EH (cell line): ENCODE data around the gene C11orf91.
"Not testable (repeated sequence)": the region's sequence is repeated elsewhere in the genome, so short reads cannot be mapped to it uniquely, and the experiment has no call there.

Experiments
- DNase-seq: peaks from one replicate; pipeline ENCODE4 v3.0.0-alpha.2; 2015; ENCODE audit warnings: low read depth

C11orf91 gene

DNA sequence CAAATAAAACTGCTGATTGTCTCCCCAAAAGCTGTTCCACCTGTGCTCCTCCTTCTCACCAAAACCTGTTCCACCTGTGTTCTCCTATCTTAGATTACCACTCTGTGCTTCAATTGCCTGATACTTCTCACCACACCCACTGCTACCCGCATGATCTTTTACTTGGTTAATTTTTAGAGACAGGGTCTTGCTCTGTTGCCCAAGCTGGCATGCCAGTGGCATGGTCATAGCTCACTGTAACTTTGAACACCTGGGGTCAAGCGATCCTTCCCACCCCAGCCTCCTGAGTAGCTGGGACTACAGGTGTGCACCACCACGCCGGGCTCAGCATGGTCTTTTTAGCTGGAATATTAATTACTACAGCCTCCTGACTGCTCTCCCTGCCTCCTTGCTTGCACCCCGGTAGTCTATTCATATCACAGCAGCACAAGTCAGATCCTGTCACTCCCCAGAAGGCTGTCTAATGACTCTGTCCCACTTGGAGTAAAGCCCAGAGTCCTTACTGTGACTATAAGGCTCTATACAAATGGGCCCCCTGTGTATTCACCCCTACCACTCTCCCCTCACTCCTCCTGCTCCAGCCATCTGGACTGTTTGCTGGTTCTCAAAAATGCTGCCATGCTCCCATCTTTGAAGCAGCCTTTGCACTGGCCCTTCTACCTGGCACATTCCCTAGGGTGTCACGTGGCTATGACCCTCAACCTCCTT lies 3.5 kb downstream of the C11orf91 start:
- no peak for DNase-seq

DNA sequence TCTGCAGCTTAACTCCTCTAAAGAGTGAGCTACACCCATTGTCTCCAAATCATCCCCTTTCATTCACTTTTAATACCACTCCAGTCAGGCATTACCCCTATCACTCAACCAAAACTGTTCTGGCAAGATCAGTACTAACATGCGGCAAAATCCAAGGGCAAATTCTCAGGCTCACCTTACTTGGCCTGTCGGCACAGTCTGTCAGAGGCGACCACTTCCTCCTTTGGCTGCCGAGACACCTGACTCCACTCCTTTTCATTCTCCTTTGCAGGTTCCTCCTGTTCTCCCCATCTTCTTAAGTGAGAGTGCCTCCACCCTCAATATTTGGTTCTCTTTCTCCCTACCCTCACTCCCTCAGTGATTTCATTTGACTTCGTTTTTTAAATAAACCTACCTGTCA lies 4.2 kb downstream of the C11orf91 start:
- DNase-seq: no peak

DNA sequence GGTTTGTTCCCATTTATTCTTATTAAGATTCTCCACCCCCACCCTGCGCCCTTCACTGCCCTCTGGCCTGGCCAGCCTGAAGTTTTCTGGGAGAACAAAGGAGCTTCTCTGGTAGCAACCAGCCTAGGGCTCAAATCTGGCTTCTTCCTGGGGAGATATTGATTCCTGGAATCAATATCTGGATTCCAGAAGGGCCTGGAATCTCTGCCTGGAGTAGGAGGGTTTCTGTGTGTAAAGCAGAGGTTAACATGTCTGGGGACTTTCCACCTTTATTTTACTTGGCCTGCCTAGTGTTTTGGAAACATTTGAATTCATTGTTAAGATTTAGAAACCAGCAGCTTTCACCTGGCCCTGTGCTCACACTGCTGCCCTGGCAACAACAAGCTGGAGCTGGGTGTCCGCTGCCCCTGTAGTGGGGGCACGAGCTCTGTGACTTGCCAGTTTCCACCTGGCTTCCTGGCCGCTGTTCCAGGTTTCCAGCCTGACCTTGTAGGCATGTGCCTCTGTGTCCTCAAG lies 5.5 kb downstream of the C11orf91 start:
- DNase-seq: no peak

DNA sequence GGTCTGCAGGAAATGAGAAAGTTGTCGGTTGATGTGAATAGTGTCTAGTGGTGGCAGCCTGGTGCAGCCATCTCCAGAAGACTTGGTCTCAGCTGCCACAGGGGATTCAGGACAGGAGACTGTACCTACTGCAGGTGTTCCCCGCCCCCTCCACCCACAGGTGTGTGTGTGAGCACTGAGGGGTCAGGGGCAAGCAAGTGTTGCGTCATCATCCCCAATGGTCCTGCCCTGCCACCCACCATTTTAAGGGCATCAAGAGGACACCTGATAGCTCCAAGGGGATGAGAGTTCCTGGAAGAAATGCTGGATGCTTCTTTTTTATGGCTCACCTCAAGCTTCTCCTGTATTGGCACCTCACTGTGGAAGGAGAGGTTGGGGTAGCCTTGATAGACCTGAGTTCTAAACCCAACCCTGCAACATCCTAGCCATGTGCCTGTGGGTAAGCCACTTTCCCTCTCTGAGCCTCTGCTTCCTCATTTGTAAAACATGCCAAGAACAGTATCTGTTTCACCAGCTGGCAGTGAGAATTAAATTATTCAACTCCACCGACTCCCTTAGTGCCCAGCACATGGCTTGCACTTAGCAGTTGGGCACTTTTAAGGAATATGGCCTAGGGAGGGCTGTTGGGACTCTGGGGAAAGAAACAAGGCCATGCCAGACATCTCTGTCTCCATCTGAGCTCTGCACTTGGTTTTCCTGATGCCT lies 6.1 kb downstream of the C11orf91 start:
- DNase-seq: no peak

DNA sequence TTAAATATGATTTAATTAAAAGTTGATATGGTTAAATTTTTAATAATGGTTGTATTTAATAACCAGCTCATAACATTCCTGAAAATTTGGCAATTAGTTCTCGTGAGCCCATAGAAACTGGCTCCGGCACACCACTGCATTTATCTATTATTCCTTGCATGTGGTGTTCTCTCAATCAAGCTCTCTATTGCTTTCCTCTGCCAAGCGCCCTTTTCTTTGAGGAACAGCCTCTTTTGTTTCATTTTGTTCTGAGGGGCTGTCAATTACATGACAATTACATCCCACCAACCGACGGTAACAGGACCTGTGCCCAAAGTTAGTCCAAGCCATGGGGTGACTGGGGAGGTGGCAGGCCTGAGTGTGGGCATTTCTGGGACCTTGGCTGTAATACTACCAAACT lies 8.1 kb downstream of the C11orf91 start:
- DNase-seq: no peak

DNA sequence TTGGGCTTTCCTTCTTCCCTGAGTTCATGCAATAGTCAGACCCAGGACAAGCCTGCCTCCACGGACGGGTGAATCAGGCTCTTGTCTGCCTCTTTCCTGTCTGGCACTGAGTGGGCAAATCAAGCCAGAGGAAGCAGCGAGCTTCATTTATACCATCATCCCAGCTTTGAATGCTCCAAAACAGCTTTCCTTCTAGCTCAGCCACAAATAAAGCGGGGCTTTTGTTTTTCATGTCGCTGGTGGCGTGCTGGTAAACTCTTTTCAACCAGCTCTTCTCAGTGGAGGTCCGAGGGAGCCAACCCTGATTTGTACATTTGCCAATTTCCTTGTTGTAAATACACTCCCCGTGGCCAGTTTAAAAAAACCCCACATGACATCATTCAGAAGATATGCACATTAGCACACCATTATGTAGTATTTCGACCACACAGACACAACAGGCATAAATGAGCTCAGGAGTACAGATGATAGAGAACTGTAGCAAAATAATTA lies 8.6 kb downstream of the C11orf91 start:
- DNase-seq: peak; percentile 99

DNA sequence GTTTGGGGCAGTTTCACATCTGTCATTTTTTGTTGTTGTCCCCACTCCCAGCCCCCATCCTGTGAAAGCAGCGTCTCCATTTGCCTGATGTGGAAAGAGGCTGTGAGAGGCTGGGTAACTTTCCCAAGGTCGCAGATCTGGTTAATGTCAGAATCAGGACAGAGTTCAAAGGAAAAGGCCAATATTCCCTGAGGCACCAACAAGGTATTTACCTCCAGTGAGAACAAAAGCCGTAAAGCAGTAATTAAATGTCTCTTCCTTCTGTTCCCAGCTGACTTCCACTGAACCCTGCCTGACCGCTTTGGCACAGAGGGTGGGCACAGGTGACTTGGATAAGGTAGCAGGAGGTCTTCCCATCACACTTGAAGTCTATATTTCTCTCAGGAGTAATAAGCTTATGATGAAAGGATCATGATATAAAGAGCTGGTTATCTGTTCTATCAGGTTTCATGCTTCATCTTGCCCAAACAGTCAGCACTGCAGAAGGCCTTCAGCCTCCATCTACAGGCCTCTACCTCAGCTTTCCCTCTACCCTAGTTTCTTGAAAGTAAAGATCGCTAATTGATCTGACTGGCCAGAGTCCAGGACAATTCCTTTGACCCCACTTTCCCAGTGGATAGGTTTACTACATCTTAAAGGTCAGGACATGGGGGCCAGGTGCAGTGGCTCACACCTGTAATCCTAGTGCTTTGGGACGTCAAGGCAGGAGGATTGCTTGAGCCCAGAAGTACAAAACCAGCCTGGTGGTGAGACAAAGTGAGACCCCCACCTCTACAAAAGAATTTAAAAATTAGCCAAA lies 9.4 kb downstream of the C11orf91 start:
- no peak for DNase-seq

DNA sequence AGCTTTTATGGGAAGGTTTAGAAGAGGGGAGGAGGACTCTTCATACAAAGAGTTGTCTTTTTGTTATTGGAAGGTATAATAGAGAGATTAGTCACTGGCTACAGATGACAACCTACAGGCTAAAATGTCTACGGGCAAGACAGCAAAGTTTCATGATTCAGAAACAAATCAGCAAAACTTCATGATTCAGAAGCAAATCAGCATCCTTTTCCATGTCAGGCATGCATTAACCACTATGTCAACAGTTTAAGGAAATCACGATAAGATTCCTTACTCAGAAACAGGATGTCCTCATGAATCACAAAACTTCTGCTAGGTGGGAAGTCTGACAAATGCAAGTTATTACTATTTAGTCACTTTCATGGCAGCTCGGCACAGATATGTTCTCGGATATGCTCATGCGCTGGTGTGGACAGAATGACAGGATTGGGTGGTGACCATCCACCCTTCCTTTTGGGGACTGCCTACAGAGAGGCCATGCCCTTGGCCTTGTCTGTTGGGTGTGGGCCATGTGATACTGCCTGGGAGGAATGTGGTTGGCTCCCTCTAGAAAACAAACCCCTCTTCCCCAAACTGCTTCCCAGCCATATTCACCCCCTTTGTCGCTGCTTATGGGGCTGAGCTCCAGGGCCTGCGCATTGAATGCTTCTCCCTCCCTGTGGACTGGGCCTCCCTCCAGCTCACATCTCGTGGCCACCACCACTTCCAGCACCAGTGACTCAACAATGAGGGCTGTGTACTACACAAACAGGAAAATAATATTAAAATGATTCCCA lies 10.1 kb downstream of the C11orf91 start:
- DNase-seq: peak; percentile 100

DNA sequence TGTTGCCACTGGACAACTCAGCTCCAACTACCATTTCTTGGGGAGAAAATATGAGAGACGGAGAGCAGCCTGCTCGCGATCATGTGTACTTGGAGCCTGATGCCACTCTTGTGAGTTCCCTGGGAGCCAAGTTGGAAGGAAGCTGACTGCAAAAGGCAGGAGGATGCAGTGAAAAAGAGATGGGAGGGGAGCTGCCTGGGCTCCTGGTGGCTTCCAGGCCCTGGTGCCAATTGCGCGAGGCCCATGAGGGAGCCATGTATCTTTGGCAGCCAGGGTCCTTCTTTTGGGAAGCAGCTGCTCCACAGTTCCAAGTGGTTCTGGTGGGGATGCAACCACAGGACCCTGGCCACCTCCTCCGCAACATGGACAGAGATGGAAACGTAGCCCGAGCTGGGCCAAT lies 11.1 kb downstream of the C11orf91 start:
- DNase-seq: no peak

DNA sequence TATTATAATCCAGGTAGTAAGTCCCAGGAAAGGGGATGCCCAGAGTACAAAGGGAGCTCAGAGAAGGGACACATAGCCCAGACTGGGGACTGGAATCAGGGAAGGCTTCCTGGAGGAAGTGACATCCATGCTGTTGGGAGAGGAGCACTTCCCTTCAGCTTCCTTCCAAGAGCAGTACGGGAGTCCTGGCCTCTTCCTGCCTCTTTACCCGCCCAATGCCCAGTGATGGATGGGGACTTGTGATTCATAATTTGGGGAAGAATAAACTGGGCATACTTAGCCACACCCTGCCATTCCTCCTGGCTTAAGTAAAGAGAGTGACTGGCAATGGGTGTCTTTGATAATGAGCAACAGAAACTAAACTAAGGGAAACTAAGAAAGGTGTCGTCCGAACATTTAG lies 11.5 kb downstream of the C11orf91 start:
- peak; percentile 44 for DNase-seq

DNA sequence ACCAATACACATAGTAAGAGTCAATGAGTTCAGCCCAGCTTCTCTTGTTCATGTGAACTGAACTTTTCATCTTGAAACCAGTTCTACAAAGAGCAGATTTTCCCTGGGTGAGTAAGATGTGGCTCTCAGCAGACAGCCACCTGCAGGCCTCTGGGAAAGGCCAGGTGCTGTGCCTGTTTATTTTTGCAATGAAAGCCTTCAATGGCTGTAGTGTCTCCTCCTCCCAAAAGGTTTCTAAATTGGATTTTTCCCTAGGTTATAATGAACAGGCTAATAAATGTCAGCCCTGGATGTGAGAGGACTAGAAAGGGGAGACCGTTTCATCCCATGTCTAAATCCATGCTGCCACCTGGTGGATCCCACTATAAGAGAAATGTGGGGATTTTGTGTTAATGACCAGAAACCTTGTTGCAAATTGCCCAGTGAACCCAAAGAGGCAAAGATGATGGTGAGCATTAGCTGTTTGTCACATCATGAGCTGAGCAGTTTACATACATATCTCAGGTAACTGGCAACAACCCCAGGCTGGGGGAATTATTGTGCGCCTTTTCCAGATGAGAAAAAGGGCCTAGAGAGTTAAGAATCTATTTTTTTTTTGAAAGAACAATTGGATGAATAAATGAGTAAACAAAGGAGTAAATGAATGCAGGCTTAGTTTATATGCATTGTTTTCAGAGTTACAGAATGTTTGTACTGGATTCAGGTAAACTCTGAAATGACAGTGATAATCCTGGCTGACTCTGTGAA lies 12.7 kb downstream of the C11orf91 start:
- peak; percentile 82 for DNase-seq

DNA sequence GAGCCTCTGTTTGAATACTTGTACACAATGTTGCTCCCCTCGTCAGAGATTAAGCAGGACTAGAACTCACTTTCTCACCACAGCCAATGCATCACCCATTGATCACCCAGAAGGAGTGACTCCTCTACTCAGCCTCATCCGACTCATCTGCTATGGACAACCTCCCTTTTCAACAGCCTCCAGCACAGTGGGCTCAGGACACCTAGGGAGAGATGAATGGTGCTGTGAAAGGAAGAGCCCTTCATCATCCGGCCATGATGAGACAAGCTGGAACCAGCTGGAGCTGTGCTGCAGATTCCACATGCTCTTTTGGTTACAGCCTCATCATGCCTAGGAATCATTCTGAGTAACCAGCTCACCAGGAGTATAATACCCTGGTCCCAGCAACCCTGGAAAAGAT lies 15.5 kb downstream of the C11orf91 start:
- peak; percentile 29 for DNase-seq

DNA sequence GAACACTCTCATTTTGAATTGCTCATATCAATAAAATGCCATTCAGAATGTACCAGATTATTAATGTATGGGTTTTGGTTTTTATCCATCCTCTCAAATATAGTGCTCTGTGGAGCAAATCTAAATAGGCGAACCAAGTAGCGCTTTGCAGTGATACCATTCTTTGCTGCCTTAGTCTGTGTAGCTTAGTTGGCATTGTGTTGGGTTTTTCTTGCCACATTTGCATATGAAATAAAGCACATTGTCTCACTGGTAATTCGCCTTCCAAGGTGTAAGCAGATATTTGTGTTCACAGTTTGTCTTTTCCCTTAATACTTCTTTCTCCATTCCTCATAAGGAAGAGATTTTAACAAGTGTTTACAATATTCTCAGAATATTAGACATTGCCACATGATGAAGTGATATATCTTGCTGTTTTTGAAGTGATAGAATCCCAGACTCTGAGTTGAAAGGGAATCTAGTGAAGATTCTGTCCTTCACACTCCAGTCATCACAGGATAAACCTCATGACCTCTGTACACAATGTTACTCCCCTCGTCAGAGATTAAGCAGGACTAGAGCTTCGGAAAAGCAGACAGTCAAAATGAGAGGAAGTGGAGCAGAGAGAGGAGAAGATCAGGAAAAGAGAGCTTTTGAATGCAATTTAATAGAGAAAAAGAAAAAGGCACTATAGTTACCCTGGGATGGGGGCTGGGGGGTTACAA lies 16.5 kb downstream of the C11orf91 start:
- DNase-seq: no peak

DNA sequence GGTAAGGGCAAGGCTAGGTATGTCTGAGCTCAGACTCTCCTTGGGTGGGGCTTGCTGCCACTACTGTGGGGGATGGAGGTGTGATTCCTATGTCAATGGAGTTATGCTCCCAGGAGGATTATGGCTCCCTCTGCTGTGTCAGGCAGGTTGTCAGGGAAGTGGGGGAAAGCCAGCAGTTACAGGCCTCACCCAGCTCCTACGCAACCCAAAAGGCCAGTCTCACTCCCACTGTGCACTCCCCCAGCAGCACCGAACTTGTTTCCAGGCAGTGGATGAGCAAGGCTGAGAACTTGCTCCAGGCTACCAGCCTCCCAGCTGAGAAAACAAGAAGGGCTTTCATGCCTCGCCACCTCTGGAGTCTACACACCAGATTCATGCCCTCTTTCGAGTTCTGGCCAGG lies 18.2 kb downstream of the C11orf91 start:
- DNase-seq: peak; percentile 64

DNA sequence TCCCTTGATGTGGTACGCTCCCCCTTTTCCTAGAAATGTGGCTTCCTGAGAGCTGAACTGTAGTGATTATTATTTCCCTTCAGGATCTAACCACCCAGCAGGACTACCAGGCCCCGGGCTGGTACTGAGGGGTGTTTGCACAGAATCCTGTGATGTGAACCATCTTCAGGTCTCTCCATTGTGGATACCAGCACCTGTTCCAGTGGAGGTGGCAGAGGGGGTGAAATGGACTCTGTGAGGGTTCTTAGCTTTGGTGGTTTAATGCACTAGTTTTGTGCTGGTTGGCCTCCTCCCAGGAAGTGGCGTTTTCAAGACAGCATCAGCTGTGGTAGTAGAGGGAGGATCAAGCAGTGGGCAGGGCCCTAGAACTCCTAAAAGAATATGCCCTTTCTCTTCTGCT lies 18.6 kb downstream of the C11orf91 start:
- no peak for DNase-seq

DNA sequence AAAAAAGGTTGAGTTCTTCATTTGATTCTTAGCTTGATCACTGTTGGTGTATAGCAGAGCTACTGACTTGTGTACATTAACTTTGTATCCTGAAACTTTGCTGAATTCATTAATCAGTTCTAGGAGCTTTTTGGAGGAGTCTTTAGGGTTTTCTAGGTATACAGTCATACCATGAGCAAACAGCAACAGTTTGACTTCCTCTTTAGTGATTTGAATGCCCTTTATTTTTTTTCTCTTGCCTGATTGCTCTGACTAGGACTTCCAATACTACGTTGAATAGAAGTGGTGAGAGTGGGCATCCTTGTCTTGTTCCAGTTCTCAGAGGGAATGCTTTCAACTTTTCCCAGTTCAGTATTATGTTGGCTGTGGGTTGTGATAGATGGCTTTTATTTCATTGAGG lies 22.0 kb downstream of the C11orf91 start:
- not testable (repeated sequence) for DNase-seq

DNA sequence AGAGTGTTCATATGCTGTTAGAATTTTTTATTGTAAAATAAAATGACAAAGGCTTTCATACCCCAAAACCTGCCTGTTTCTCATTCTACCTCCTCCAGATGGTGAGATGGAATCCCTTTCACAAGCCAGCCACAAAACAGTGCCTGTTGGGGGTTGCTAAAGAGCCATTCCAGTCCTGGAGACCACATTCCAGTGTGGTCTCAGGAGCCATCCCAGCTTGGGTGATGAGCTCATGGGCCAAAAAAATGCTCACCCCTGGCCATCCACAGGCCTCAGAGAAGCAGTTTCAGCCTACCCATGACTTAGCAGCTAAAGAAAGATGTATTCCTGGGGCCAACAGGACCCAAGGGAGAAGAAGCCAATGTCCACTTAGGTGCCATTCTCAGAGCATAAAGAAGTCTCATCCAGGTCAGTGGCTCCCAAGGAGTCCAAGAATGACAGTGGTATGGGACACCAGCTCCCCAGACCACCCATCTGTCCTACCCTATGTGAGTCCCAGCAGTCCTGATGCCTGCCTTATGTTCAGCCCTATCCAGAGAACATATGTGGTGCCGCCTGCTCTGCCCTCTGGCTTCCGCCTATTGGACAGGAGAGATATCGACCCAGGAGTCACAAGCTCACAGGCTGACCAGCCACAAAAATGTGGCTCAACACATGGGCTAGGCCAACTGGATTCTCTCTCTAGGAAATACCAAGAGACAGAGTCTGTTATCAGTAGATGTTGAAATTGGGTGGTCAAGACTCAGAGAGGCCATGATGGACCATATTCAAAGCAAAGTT lies 26.4 kb downstream of the C11orf91 start:
- DNase-seq: peak; percentile 95

DNA sequence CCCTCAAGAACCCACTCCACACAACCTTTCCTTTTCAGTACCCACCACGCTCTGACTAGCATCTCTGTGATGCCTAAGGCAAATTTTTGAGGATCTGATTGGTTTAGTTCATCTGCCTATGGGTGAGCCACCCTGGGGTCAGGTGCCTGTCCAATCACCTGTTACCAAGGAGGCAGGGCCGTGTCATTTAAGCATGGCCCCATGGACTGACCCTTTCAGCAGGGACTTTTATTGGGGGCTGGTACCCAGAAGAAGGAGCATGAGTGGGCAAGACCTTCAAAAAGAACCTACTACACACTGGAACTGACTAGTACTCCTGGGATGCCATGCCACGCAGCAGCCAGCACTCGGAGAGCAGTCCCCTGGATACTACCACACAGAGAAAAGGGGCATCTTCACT lies 28.4 kb downstream of the C11orf91 start:
- no peak for DNase-seq

DNA sequence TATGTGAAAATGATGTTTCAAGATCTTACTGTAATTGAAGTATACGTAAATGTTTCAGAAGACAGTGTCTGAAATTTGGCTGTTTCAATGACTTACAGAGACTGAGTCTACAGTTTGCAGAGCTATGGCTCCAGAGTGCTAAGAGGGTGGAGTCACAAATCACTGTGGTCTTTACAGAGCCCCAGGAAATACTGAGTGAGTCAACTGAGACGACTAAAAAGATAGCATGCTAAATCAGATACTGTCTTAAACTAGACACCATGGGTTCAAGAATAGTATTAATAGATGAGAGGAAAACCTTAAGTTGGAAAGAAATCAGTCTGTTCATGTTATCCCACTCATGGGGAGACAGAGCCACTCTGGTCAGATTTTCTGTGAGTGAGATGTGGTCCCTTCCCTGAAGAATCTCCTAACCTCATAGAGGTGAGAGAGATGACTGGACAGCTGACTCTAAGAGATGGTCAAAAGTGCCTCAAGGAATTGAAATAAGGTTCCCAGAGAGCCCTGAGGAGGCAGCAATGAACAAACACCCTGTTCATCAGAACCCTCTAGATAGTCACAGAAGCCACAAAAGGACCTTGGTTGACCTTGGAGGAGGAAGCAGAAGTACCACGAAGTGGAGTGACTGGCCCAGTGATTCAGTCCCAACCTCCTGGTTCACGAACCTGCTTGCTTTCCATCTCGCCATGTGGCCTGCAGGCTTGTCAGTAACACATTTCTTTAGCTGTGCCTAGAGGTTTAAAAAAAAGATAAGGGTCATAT lies 30.2 kb downstream of the C11orf91 start:
- peak; percentile 88 for DNase-seq
